ENCODE measurements around the gene FSTL4.
A peak's percentile ranks its signal among the peaks of the same experiment; 100 is the strongest.
"Not testable (repeated sequence)": the region's sequence is repeated elsewhere in the genome, so short reads cannot be mapped to it uniquely, and the experiment has no call there.

Gene FSTL4

DNA sequence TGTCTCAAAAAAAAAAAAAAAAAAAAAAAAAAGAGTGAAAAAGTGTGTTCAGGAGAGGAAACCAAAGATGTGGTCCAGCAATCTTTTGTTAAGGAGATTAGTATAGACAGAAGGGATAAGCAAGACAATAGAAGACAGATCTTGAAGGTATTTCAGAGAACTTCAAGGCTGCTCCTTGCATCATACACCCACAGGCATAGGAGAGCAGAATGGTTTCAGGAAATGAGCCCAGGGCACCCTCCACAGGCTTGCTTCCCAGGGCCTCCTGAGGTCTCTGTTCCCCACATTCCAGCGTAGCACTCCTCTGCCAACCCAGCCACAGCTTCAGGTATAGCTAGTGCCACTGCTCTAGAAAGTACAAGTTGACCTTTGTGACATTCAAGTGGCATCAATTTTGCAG, 65.8 kb downstream of the FSTL4 start:
- no peak for DNase-seq

GRCh38 chr5:133544346-133544745, 68.0 kb downstream of the FSTL4 start:
- no peak for DNase-seq

GRCh38 chr5:133539818-133540217, 72.5 kb downstream of the FSTL4 start:
- DNase-seq: no peak

- DNase-seq: no peak
Measured at GRCh38 chr5:133538718-133539117, 73.6 kb downstream of the FSTL4 start.

GRCh38 chr5:133535241-133535929, 77.0 kb downstream of the FSTL4 start:
- DNase-seq: not testable (repeated sequence)

GRCh38 chr5:133534566-133534965, 77.8 kb downstream of the FSTL4 start:
- no peak for DNase-seq

- DNase-seq: no peak
Measured at GRCh38 chr5:133533541-133533940, 78.8 kb downstream of the FSTL4 start.

GRCh38 chr5:133531594-133531993, 80.7 kb downstream of the FSTL4 start:
- no peak for DNase-seq

DNA sequence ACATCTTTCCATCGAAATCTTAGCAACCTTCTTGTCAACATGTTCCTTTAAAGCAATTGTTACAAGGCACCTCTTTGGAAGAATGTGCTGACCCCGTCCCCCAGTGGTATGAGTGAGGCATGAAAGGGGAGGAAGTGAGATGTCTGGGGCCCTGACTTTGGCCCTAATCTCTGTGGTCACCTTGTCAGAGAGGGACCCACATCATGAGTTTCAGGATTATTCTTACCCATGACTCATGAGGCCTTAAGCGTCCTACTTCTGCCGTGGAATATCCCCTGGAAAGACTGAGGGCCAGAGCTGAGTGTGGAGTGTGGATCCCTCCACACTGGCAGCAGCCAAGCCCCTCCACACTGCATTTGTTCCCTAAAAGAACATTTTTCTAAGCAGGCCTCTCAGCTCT, 81.2 kb downstream of the FSTL4 start:
- no peak for DNase-seq

DNA sequence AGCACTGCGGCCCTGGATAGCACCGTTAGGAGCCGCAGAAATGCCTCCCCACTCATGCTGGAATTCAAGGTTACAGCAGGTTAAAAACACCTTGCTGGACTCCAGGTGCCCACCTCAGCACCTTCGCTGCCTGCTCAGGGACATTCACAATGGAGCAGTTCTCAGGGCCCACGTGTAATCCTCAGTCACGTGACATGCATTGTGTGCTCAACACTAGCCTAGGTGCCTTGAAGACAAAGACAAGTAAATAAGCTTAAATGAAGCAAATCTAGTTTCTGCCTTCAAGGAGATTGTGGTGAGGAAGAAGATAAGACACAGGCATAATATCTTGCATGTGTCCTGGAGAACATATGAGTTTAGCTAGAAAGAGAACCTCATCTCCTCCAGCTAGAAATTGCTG, 82.1 kb downstream of the FSTL4 start:
- no peak for DNase-seq

- no peak for DNase-seq
Measured at GRCh38 chr5:133528841-133529240, 83.5 kb downstream of the FSTL4 start.

- no peak for DNase-seq
Measured at GRCh38 chr5:133527311-133527710, 85.0 kb downstream of the FSTL4 start.

- no peak for DNase-seq
Measured at GRCh38 chr5:133526368-133526767, 86.0 kb downstream of the FSTL4 start.

GRCh38 chr5:133525126-133525525, 87.2 kb downstream of the FSTL4 start:
- peak; percentile 59 for DNase-seq

DNA sequence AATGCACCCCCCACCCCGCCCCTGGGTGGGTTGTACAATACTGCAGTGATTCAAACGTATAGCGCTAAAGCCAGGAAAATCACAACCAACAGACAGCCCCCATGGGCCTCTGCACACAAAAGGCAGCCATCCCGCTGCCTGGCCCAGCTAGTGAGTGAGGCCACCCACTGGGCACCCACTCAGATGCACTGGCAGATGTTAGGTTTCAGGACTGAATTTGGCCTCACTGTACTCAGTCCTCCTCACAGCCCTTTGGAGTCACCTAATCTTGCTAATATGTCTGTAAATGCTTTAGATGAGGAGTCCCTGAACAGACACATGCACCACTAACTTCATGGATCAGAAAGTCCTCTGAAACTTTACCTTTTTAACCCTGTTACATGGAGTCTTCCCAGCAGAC, 87.7 kb downstream of the FSTL4 start:
- DNase-seq: peak; percentile 85

DNA sequence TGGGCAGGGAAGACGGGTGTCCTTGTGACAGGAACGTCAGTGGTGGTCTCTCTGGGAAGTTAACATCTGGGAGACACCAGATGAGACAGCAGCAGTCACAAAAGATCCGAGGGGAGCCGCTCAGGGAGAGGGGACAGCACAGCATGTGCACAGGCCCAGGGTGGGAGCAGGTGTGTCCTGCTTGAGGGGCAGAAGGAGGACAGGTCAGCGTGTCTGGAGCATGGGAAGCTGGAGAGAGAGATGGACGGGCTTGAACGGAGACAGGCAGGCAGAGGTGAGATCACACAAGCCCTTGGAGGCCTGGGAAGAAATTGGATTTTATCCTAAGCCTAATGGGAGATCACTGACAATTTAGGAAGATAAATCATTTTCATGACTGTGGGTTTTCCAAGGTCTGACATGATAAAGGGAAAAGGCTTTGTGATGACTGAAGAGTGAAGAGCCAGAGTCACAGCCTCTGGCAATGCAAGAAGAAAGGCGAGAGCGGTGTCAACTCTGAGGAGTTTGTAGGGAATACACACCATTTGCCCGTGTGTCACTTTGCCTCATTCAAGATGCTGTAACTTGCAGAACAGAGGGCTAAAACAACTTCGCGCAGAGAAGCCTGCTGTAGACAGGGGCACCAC, 88.3 kb downstream of the FSTL4 start:
- DNase-seq: peak; percentile 73

GRCh38 chr5:133523013-133523658, 89.2 kb downstream of the FSTL4 start:
- peak; percentile 61 for DNase-seq

DNA sequence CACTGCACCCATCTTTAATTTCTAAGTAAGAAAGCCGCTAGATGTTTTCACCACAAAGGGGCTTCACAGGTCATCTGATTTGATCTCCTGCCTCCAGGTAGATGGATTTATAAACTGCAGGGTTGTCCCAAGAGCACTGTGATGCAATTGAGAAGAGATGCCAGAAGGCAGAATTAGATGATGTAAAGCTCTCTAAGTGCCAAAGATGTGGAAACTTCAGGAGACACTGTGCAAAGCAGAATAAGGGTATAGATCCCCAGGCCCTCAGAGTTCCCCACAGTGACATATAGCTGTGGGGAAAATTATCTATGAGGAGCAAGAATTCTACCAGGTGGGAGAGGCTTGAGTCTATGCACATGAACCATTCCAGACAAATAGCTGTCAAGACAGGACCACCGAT, 90.5 kb downstream of the FSTL4 start:
- DNase-seq: no peak

DNA sequence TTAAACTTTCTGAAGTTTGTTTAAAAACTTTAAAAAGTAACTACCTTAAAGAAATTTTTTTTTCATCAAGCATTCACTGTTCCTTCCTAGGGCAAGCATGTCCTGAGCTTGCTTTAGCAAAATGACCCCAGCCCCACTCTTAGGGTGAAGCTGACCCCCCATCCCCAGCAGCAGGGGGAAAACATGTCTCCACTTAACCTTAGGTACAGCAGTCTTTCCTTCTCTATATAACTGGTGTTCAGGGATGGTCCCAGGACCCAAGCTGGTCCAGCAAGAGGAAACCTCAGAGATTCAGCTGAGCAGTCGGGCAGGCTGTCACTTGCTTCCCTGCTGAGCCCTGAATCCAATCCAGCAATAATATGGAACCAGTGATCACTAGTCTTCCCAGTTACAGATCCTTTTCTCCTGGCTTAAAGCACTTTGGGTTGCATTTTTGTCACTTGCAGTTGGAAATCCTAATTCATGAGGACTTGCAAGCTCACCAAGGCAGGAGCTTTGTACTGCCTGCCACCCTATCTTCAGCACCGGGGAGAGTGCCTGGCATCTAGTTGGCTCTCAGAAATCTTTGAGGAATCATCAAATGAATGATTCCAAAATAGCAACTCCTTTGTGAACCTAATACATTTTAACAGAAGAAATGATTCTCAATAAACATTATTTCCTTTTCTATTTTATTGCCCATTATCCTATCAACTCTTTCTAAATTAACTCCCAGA, 91.2 kb downstream of the FSTL4 start:
- DNase-seq: peak; percentile 44

GRCh38 chr5:133520062-133520461, 92.3 kb downstream of the FSTL4 start:
- DNase-seq: no peak

- peak; percentile 94 for DNase-seq
Measured at GRCh38 chr5:133519191-133519590, 93.2 kb downstream of the FSTL4 start.

GRCh38 chr5:133514456-133514855, 97.9 kb downstream of the FSTL4 start:
- DNase-seq: peak; percentile 85

DNA sequence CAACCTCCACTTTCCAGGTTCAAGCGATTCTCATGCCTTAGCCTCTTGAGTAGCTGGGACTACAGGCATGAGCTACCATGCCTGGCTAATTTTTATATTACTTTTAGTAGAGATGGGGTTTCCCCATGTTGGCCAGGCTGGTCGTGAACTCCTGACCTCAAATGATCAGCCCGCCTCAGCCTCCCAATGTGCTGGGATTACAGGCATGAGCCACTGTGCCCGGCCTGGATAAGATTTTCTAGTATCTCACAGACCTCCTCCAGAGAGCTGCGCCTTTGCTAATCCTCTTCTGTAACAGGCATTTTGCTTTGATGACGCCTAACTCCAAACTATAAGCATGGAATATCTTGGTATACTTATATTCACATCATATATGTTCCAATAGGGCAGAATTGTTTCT, 99.4 kb downstream of the FSTL4 start:
- DNase-seq: no peak

All from NCI-H69 (cell line).